ENCODE data around the gene GALNT14.

Gene GALNT14

DNA sequence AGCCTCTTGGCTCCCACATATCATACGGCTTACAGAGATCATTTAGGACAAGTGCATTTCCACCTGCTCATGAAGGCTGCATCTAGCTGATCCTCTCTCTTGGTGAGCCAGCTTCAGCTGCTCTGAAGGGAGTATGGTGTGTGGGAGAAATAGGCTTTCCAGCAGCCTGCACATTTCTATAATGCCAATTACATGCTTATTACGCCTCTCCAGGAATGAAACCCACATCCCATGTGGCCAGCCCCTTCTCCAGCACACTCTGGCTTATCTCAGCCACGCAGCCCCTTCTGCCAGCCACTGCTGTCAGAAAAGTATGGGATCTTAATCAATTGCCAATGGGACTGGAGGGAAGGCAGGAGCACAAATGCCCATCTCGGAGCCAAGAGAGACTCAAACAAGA lies 117.5 kb downstream of the GALNT14 start:
- no peak for ATAC-seq
- TF ChIP-seq CSDC2 (CRISPR knock-in tag; IDR thresholded peaks at IDR 0.05) (no peak), CREB5 (CRISPR knock-in tag; IDR thresholded peaks at IDR 0.05; ENCODE audit: low read depth) (no peak), ZNF8 (CRISPR knock-in tag; IDR thresholded peaks at IDR 0.05) (no peak), ESRRG (CRISPR knock-in tag; IDR thresholded peaks at IDR 0.05) (no peak), GLIS3 (CRISPR knock-in tag; IDR thresholded peaks at IDR 0.05) (no peak), SNAI2 (CRISPR knock-in tag; IDR thresholded peaks at IDR 0.05) (no peak), BACH2 (CRISPR knock-in tag; IDR thresholded peaks at IDR 0.05; ENCODE audit: borderline replicate concordance) (no peak), TOX (CRISPR knock-in tag; IDR thresholded peaks at IDR 0.05; ENCODE audit: borderline replicate concordance) (no peak), ZFP3 (CRISPR knock-in tag; IDR thresholded peaks at IDR 0.05) (no peak), ZNF565 (CRISPR knock-in tag; conservative IDR thresholded peaks at IDR 0.05; ENCODE audit: low read depth) (no peak), POU6F1 (CRISPR knock-in tag; IDR thresholded peaks at IDR 0.05; ENCODE audit: borderline replicate concordance, low read depth) (no peak), RARB (CRISPR knock-in tag; IDR thresholded peaks at IDR 0.05) (no peak), OSR1 (CRISPR knock-in tag; IDR thresholded peaks at IDR 0.05) (no peak)
- TF ChIP-seq, protein P1, sequence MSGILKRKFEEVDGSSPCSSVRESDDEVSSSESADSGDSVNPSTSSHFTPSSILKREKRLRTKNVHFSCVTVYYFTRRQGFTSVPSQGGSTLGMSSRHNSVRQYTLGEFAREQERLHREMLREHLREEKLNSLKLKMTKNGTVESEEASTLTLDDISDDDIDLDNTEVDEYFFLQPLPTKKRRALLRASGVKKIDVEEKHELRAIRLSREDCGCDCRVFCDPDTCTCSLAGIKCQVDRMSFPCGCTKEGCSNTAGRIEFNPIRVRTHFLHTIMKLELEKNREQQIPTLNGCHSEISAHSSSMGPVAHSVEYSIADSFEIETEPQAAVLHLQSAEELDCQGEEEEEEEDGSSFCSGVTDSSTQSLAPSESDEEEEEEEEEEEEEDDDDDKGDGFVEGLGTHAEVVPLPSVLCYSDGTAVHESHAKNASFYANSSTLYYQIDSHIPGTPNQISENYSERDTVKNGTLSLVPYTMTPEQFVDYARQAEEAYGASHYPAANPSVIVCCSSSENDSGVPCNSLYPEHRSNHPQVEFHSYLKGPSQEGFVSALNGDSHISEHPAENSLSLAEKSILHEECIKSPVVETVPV (CRISPR knock-in tag; IDR thresholded peaks at IDR 0.05) = no peak

DNA sequence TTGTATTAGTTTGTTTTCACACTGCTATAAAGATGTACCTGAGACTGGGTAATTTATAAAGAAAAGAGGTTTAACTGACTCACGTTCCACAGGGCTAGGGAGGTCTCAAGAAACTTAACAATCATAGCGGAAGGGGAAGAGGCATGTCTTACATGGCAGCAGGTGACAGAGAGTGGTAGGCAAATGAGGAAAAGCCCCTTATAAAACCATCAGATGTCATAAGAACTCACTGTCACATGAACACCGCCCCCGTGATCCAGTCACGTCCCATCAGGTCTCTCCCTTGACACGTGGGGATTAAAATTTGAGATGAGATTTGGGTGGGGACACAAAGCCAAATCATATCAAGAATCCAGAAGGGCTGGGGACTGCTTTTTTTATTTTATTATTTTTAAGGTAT lies 120.0 kb downstream of the GALNT14 start:
- no peak for ATAC-seq
- no peak for TF ChIP-seq ZC3H10 (CRISPR knock-in tag; IDR thresholded peaks at IDR 0.05)

DNA sequence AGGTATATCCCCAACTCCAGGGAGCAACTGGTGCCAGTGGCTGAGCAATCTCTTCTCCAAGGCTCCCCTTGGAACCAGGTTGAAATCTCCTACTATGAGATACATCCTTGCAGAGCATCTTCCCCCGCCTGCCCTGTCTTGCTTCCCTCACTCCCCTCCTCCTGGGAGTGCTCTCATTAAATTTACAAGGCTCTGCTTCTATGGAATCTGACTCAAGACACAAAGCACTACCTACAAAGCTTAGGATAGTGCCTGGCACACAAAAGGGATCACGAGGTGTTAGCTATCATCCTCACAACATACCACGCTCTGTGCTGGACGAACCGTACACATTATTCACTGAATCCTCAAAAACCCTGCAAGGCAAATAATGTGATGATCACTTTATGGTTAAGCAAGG lies 121.6 kb downstream of the GALNT14 start:
- no peak for TF ChIP-seq GLIS3 (CRISPR knock-in tag; IDR thresholded peaks at IDR 0.05)
- TF ChIP-seq ZFP3 (CRISPR knock-in tag; IDR thresholded peaks at IDR 0.05) = no peak
- TF ChIP-seq RARB (CRISPR knock-in tag; IDR thresholded peaks at IDR 0.05) = no peak
- TF ChIP-seq, protein P1 (CRISPR knock-in tag; IDR thresholded peaks at IDR 0.05) = no peak
- no peak for TF ChIP-seq ZNF70 (CRISPR knock-in tag; IDR thresholded peaks at IDR 0.05)
- TF ChIP-seq ISL1 (CRISPR knock-in tag; IDR thresholded peaks at IDR 0.05) = no peak
- no peak for TF ChIP-seq ZNF565 (CRISPR knock-in tag; conservative IDR thresholded peaks at IDR 0.05; ENCODE audit: low read depth)
- TF ChIP-seq ZNF8 (CRISPR knock-in tag; IDR thresholded peaks at IDR 0.05) = no peak
- TF ChIP-seq ZFP30 (CRISPR knock-in tag; IDR thresholded peaks at IDR 0.05) = no peak
- TF ChIP-seq SNAI2 (CRISPR knock-in tag; IDR thresholded peaks at IDR 0.05) = no peak
- no peak for TF ChIP-seq TOX (CRISPR knock-in tag; IDR thresholded peaks at IDR 0.05; ENCODE audit: borderline replicate concordance)
- TF ChIP-seq BACH2 (CRISPR knock-in tag; IDR thresholded peaks at IDR 0.05; ENCODE audit: borderline replicate concordance) = no peak
- no peak for TF ChIP-seq OSR1 (CRISPR knock-in tag; IDR thresholded peaks at IDR 0.05)
- no peak for TF ChIP-seq CSDC2 (CRISPR knock-in tag; IDR thresholded peaks at IDR 0.05)
- TF ChIP-seq, protein P2, sequence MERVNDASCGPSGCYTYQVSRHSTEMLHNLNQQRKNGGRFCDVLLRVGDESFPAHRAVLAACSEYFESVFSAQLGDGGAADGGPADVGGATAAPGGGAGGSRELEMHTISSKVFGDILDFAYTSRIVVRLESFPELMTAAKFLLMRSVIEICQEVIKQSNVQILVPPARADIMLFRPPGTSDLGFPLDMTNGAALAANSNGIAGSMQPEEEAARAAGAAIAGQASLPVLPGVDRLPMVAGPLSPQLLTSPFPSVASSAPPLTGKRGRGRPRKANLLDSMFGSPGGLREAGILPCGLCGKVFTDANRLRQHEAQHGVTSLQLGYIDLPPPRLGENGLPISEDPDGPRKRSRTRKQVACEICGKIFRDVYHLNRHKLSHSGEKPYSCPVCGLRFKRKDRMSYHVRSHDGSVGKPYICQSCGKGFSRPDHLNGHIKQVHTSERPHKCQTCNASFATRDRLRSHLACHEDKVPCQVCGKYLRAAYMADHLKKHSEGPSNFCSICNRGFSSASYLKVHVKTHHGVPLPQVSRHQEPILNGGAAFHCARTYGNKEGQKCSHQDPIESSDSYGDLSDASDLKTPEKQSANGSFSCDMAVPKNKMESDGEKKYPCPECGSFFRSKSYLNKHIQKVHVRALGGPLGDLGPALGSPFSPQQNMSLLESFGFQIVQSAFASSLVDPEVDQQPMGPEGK (CRISPR knock-in tag; IDR thresholded peaks at IDR 0.05; ENCODE audit: borderline replicate concordance) = no peak
- no peak for ATAC-seq

GRCh38 chr2:31014516-31014915 lies 123.7 kb downstream of the GALNT14 start:
- no peak for ATAC-seq
- TF ChIP-seq ISL1 (CRISPR knock-in tag; IDR thresholded peaks at IDR 0.05) (no peak), GLIS3 (CRISPR knock-in tag; IDR thresholded peaks at IDR 0.05) (no peak), ZNF70 (CRISPR knock-in tag; IDR thresholded peaks at IDR 0.05) (no peak), ZNF565 (CRISPR knock-in tag; conservative IDR thresholded peaks at IDR 0.05; ENCODE audit: low read depth) (no peak), ZNF8 (CRISPR knock-in tag; IDR thresholded peaks at IDR 0.05) (no peak), BACH2 (CRISPR knock-in tag; IDR thresholded peaks at IDR 0.05; ENCODE audit: borderline replicate concordance) (no peak), ARNTL (CRISPR knock-in tag; IDR thresholded peaks at IDR 0.05; ENCODE audit: borderline replicate concordance, low read depth) (no peak), RARB (CRISPR knock-in tag; IDR thresholded peaks at IDR 0.05) (no peak), TOX (CRISPR knock-in tag; IDR thresholded peaks at IDR 0.05; ENCODE audit: borderline replicate concordance) (no peak), SNAI2 (CRISPR knock-in tag; IDR thresholded peaks at IDR 0.05) (no peak)
- TF ChIP-seq, protein P3, sequence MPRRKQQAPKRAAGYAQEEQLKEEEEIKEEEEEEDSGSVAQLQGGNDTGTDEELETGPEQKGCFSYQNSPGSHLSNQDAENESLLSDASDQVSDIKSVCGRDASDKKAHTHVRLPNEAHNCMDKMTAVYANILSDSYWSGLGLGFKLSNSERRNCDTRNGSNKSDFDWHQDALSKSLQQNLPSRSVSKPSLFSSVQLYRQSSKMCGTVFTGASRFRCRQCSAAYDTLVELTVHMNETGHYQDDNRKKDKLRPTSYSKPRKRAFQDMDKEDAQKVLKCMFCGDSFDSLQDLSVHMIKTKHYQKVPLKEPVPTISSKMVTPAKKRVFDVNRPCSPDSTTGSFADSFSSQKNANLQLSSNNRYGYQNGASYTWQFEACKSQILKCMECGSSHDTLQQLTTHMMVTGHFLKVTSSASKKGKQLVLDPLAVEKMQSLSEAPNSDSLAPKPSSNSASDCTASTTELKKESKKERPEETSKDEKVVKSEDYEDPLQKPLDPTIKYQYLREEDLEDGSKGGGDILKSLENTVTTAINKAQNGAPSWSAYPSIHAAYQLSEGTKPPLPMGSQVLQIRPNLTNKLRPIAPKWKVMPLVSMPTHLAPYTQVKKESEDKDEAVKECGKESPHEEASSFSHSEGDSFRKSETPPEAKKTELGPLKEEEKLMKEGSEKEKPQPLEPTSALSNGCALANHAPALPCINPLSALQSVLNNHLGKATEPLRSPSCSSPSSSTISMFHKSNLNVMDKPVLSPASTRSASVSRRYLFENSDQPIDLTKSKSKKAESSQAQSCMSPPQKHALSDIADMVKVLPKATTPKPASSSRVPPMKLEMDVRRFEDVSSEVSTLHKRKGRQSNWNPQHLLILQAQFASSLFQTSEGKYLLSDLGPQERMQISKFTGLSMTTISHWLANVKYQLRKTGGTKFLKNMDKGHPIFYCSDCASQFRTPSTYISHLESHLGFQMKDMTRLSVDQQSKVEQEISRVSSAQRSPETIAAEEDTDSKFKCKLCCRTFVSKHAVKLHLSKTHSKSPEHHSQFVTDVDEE (CRISPR knock-in tag; IDR thresholded peaks at IDR 0.05) = no peak
- TF ChIP-seq, protein P2 (CRISPR knock-in tag; IDR thresholded peaks at IDR 0.05; ENCODE audit: borderline replicate concordance) = no peak
